Inferior parietal cortex (tissue), 1 donor: Measurements from ENCODE around the gene LRRC43.

ENCODE experiments used
- DNase-seq: peaks from one replicate; pipeline ENCODE4 v3.0.0-alpha.2; 2016; ENCODE audit errors: extremely low spot score

Gene LRRC43

GRCh38 chr12:122182887-122183587 lies at the start of gene LRRC43:
Gene LRRC43, plus strand, starts transcription at chr12:122183123. Its CDS starts 22 bp downstream, at chr12:122183145.
- no peak for DNase-seq

- no peak for DNase-seq
These were observed 49.6 kb upstream of the LRRC43 start for GRCh38 chr12:122133192-122133950.

GRCh38 chr12:122135437-122136031 lies 47.4 kb upstream of the LRRC43 start:
- DNase-seq: no peak

- DNase-seq: no peak
These were observed 45.7 kb upstream of the LRRC43 start for GRCh38 chr12:122137229-122137628.

GRCh38 chr12:122137681-122138080 lies 45.2 kb upstream of the LRRC43 start:
- DNase-seq: no peak

- no peak for DNase-seq
These were observed 44.7 kb upstream of the LRRC43 start for GRCh38 chr12:122138181-122138580.

GRCh38 chr12:122138616-122139015 lies 44.3 kb upstream of the LRRC43 start:
- no peak for DNase-seq

GRCh38 chr12:122139266-122139665 lies 43.7 kb upstream of the LRRC43 start:
- no peak for DNase-seq

GRCh38 chr12:122139941-122140340 lies 43.0 kb upstream of the LRRC43 start:
- DNase-seq: no peak

- no peak for DNase-seq
These were observed 42.3 kb upstream of the LRRC43 start for GRCh38 chr12:122140467-122141257.

GRCh38 chr12:122141911-122142725 lies 40.8 kb upstream of the LRRC43 start:
- DNase-seq: no peak

- DNase-seq: no peak
These were observed 40.1 kb upstream of the LRRC43 start for GRCh38 chr12:122142857-122143256.

- no peak for DNase-seq
These were observed 38.0 kb upstream of the LRRC43 start for GRCh38 chr12:122144885-122145284.

GRCh38 chr12:122145505-122146330 lies 37.2 kb upstream of the LRRC43 start:
- no peak for DNase-seq

- DNase-seq: no peak
These were observed 35.2 kb upstream of the LRRC43 start for GRCh38 chr12:122147514-122148290.

- DNase-seq: no peak
These were observed 34.3 kb upstream of the LRRC43 start for GRCh38 chr12:122148657-122149056.

- DNase-seq: no peak
These were observed 32.7 kb upstream of the LRRC43 start for GRCh38 chr12:122150127-122150681.

GRCh38 chr12:122152754-122153153 lies 30.2 kb upstream of the LRRC43 start:
- no peak for DNase-seq

GRCh38 chr12:122155705-122156104 lies 27.2 kb upstream of the LRRC43 start:
- DNase-seq: no peak
